A549 (cell line): ENCODE data around the gene TUB.

Experiments used
- CBX2 ChIP-seq: fragments of 200-600 bp; sonication (generic); IDR thresholded peaks from 2 replicates; pipeline ENCODE4 v1.6.1; 2016; ENCODE audit warnings: low read depth, mild to moderate bottlenecking, borderline replicate concordance
- CEBPB ChIP-seq, 2 experiments: fragments of >200 bp in 1 of 2; sonication (Bioruptor Twin) in 1 of 2; formaldehyde crosslinking in 1 of 2; IDR thresholded peaks; 2 replicates each; pipeline ENCODE4 v1.6.1; 2012 to 2016
- FOSL2 ChIP-seq, 2 experiments: fragments of 450-650 bp in 1 of 2; fragments of >200 bp in 1 of 2; sonication (Bioruptor Twin) in 1 of 2; formaldehyde crosslinking; IDR thresholded peaks; 2 replicates each; pipeline versions ENCODE4 v1.5.0 to v1.6.1; 2016 to 2020; ENCODE audit warnings: mild to moderate bottlenecking in 1 of 2, moderate library complexity in 1 of 2
- MAFK ChIP-seq: fragments of 450-650 bp; IDR thresholded peaks from 2 replicates; pipeline ENCODE4 v1.6.1; 2014; ENCODE audit not compliant: partially characterized antibody
- MAZ ChIP-seq: fragments of 150-350 bp; IDR thresholded peaks from 2 replicates; pipeline ENCODE4 v1.6.1; 2014; ENCODE audit warnings: antibody characterized with exemption, low read depth, low read length, borderline replicate concordance
- TF ChIP-seq, protein P1 (sequence below): IDR thresholded peaks from 2 replicates; pipeline ENCODE4 v1.6.1; 2012
- TF ChIP-seq, protein P2 (sequence below): fragments of 450-650 bp; IDR thresholded peaks from 2 replicates; pipeline ENCODE4 v1.6.1; 2014; ENCODE audit warnings: antibody characterized with exemption
- TF ChIP-seq, protein P3 (sequence below): fragments of >200 bp; sonication (Bioruptor Twin); formaldehyde crosslinking; IDR thresholded peaks from 3 replicates; pipeline ENCODE4 v1.5.1; 2016

DNA sequence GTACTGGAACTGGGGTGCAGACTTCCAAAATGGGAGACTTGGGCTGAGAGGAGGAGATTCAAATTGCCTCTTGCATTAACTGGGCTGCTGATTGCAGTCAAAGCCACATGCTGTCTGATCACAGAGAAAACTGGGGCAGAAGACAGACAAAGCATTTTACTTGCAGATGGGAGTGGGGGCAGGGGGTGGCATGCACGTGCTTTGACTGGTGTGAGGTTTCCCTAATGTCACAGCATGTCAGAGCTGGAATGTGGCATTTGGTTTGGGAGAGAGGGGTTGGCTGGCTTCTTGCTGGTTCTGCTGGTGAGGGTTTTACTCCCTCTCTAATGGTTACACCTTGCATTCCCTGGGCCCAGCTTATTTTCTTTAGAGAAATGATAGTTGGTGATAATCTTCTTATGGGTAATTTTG is 2.9 kb downstream of the TUB start:
- TF ChIP-seq MAFK, result no peak
- TF ChIP-seq MAZ, result no peak
- TF ChIP-seq, protein P1, sequence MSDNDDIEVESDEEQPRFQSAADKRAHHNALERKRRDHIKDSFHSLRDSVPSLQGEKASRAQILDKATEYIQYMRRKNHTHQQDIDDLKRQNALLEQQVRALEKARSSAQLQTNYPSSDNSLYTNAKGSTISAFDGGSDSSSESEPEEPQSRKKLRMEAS, result no peak
- TF ChIP-seq CBX2, result no peak
- TF ChIP-seq CEBPB (IDR thresholded peaks at IDR 0.05), result no peak
- TF ChIP-seq, protein P2, sequence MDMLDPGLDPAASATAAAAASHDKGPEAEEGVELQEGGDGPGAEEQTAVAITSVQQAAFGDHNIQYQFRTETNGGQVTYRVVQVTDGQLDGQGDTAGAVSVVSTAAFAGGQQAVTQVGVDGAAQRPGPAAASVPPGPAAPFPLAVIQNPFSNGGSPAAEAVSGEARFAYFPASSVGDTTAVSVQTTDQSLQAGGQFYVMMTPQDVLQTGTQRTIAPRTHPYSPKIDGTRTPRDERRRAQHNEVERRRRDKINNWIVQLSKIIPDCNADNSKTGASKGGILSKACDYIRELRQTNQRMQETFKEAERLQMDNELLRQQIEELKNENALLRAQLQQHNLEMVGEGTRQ, result no peak
- no peak for TF ChIP-seq FOSL2 (IDR thresholded peaks at IDR 0.05)
- TF ChIP-seq FOSL2 (CRISPR knock-in tag; IDR thresholded peaks at IDR 0.05), result no peak
- TF ChIP-seq, protein P3, sequence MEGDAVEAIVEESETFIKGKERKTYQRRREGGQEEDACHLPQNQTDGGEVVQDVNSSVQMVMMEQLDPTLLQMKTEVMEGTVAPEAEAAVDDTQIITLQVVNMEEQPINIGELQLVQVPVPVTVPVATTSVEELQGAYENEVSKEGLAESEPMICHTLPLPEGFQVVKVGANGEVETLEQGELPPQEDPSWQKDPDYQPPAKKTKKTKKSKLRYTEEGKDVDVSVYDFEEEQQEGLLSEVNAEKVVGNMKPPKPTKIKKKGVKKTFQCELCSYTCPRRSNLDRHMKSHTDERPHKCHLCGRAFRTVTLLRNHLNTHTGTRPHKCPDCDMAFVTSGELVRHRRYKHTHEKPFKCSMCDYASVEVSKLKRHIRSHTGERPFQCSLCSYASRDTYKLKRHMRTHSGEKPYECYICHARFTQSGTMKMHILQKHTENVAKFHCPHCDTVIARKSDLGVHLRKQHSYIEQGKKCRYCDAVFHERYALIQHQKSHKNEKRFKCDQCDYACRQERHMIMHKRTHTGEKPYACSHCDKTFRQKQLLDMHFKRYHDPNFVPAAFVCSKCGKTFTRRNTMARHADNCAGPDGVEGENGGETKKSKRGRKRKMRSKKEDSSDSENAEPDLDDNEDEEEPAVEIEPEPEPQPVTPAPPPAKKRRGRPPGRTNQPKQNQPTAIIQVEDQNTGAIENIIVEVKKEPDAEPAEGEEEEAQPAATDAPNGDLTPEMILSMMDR, result no peak
